GM19372 (cell line): ENCODE measurements around the gene MEF2D.

Experiments
- ATAC-seq: cut with Tn5 transposase; IDR thresholded peaks from one replicate; pipeline ENCODE4 v1.9.1; 2021; ENCODE audit warnings: mild to moderate bottlenecking, low read depth, moderate library complexity; ENCODE audit not compliant: unreplicated experiment

Gene MEF2D

GRCh38 chr1:156502391-156502893 lies 1.9 kb upstream of the MEF2D start:
- ATAC-seq = no peak

GRCh38 chr1:156500793-156501506 lies 375 bp upstream of the MEF2D start:
- peak; percentile 44 for ATAC-seq

- peak; percentile 1 for ATAC-seq
These were observed 583 bp downstream of the MEF2D start for GRCh38 chr1:156499842-156500542.

- no peak for ATAC-seq
These were observed 1.3 kb downstream of the MEF2D start for GRCh38 chr1:156499194-156499841.

GRCh38 chr1:156498432-156499193 lies 2.0 kb downstream of the MEF2D start:
- no peak for ATAC-seq

- no peak for ATAC-seq
These were observed 2.7 kb downstream of the MEF2D start for GRCh38 chr1:156497743-156498431.

GRCh38 chr1:156497078-156497742 lies 3.4 kb downstream of the MEF2D start:
- no peak for ATAC-seq

- ATAC-seq = no peak
These were observed 4.3 kb downstream of the MEF2D start for GRCh38 chr1:156496211-156496761.

- ATAC-seq = no peak
These were observed 5.0 kb downstream of the MEF2D start for GRCh38 chr1:156495401-156496140.

GRCh38 chr1:156494309-156494895 lies 6.2 kb downstream of the MEF2D start:
- no peak for ATAC-seq

- no peak for ATAC-seq
These were observed 6.8 kb downstream of the MEF2D start for GRCh38 chr1:156493742-156494141.

GRCh38 chr1:156493154-156493631 lies 7.4 kb downstream of the MEF2D start:
- ATAC-seq = no peak

- no peak for ATAC-seq
These were observed 7.9 kb downstream of the MEF2D start for GRCh38 chr1:156492591-156493080.

GRCh38 chr1:156492013-156492590 lies 8.5 kb downstream of the MEF2D start:
- ATAC-seq = no peak

- no peak for ATAC-seq
These were observed 9.2 kb downstream of the MEF2D start for GRCh38 chr1:156491151-156491949.

GRCh38 chr1:156490401-156491032 lies 10.1 kb downstream of the MEF2D start:
- no peak for ATAC-seq
